GM12878 (cell line): Measurements from ENCODE around the gene ZDHHC18. TPM values are rescaled to one million over a fixed set of nuclear protein-coding genes. Genes with fewer than 3 reads are reported as not detected.

ENCODE experiments used
- ATAC-seq: fragments of 200-7000 bp; cut with Tn5 transposase; 3 replicates; pipeline ENCODE4 v1.9.1; 2020; ENCODE audit warnings: mild to moderate bottlenecking, moderate library complexity
- BruUV-seq: library from RNA; stranded (reverse); fragments of 400-500 nt; replicated peaks from 2 replicates; lab custom pipeline; 2021; lab: Mats Ljungman, UMichigan
- CTCF ChIA-PET: fragments of 300-600 bp; sonication (Branson Sonifier 250); formaldehyde crosslinking; extraction: SDS; loops from one replicate; lab custom pipeline; 2021; ENCODE audit warnings: inconsistent platforms; lab: Yijun Ruan, JAX
- POLR2A ChIA-PET: fragments of 350-600 bp; formaldehyde crosslinking; extraction: SDS; loops from one replicate; lab custom pipeline; 2021; ENCODE audit warnings: inconsistent platforms; lab: Charles Lee
- RAD21 ChIA-PET: fragments of 300-600 bp; sonication (Branson Sonifier 250); formaldehyde crosslinking; loops from one replicate; lab custom pipeline; 2023; ENCODE audit warnings: antibody characterized with exemption; ENCODE audit not compliant: unreplicated experiment; lab: Charles Lee
- SMC1A ChIA-PET: fragments of 300-600 bp; sonication (Branson Sonifier 250); formaldehyde crosslinking; loops from one replicate; lab custom pipeline; 2023; ENCODE audit not compliant: unreplicated experiment, uncharacterized antibody; lab: Charles Lee
- DNase-seq: peaks from one replicate; pipeline ENCODE4 v3.0.0-alpha.2; 2011; ENCODE audit warnings: low read depth, low spot score
- FAIRE-seq: peaks from 3 replicates; lab custom pipeline; 2011; peaks lifted over from hg19 to GRCh38; lab: Jason Lieb, UNC
- H2AFZ ChIP-seq: 2 replicates; pipeline ENCODE4 v1.6.0; 2011; ENCODE audit warnings: low read depth, low read length, control low read depth; ENCODE audit not compliant: control insufficient read depth
- H3K27ac ChIP-seq: 2 replicates; pipeline ENCODE4 v1.5.1; 2011; ENCODE audit warnings: control low read depth; ENCODE audit not compliant: control insufficient read depth, insufficient read depth
- H3K27me3 ChIP-seq, 2 experiments: replicated peaks in 1 of 2; 2 replicates each; pipeline versions ENCODE4 v1.6.0 to v1.6.1; 2011; ENCODE audit warnings: low read length in 1 of 2; ENCODE audit not compliant: control insufficient read depth in 2 of 2, insufficient read depth in 2 of 2
- H3K36me3 ChIP-seq, 2 experiments: 2 replicates each; pipeline ENCODE4 v1.5.1; 2011; ENCODE audit warnings: low read length in 1 of 2; ENCODE audit not compliant: control insufficient read depth in 2 of 2, insufficient read depth in 2 of 2
- H3K4me1 ChIP-seq: 2 replicates; pipeline ENCODE4 v1.6.1; 2011; ENCODE audit warnings: mild to moderate bottlenecking, low read length, moderate library complexity, mixed read lengths; ENCODE audit not compliant: control insufficient read depth, insufficient read depth
- H3K4me2 ChIP-seq: 2 replicates; pipeline ENCODE4 v1.6.0; 2011; ENCODE audit warnings: control low read depth; ENCODE audit not compliant: control insufficient read depth, insufficient read depth
- H3K4me3 ChIP-seq: fragments of 200-600 bp; sonication (generic); 2 replicates; pipeline ENCODE4 v1.5.1; 2016
- H3K79me2 ChIP-seq: 2 replicates; pipeline ENCODE4 v1.6.0; 2011; ENCODE audit warnings: low read length; ENCODE audit not compliant: control insufficient read depth, insufficient read depth
- H3K9ac ChIP-seq: 2 replicates; pipeline ENCODE4 v1.8.0; 2011; ENCODE audit warnings: low read length, control low read depth, mixed read lengths; ENCODE audit not compliant: control insufficient read depth, insufficient read depth
- H3K9me3 ChIP-seq: replicated peaks from 3 replicates; pipeline ENCODE4 v1.5.1; 2011; ENCODE audit warnings: mild to moderate bottlenecking, low read length; ENCODE audit not compliant: control insufficient read depth, insufficient read depth
- H4K20me1 ChIP-seq: 2 replicates; pipeline ENCODE4 v1.6.0; 2011; ENCODE audit not compliant: control insufficient read depth, insufficient read depth
- FOXK2 ChIP-seq: fragments of 450-650 bp; IDR thresholded peaks from 2 replicates; pipeline ENCODE4 v1.6.1; 2017; ENCODE audit warnings: mild to moderate bottlenecking, moderate library complexity
- HDGF ChIP-seq: fragments of 450-650 bp; IDR thresholded peaks from 2 replicates; pipeline ENCODE4 v1.6.1; 2016; ENCODE audit warnings: antibody characterized with exemption
- MAX ChIP-seq: IDR thresholded peaks from 2 replicates; pipeline ENCODE4 v1.6.1; 2012; ENCODE audit warnings: low read depth, low read length, improper control_type of control experiment
- MYB ChIP-seq: fragments of 150-350 bp; IDR thresholded peaks from 2 replicates; pipeline ENCODE4 v1.6.1; 2014; ENCODE audit warnings: mild to moderate bottlenecking, low read depth, low read length, borderline replicate concordance
- SUZ12 ChIP-seq: fragments of 200-600 bp; sonication (generic); IDR thresholded peaks from one replicate; pipeline ENCODE4 v1.6.1; 2018; ENCODE audit warnings: antibody characterized with exemption, mild to moderate bottlenecking; ENCODE audit not compliant: unreplicated experiment
- TAF1 ChIP-seq: IDR thresholded peaks from 2 replicates; pipeline ENCODE4 v1.6.1; 2011; ENCODE audit warnings: mild to moderate bottlenecking, low read depth, low read length, borderline replicate concordance
- TCF3 ChIP-seq: IDR thresholded peaks from 2 replicates; pipeline ENCODE4 v1.6.1; 2012; ENCODE audit warnings: low read depth, mild to moderate bottlenecking, low read length, borderline replicate concordance; ENCODE audit not compliant: insufficient read depth
- USF1 ChIP-seq: IDR thresholded peaks from 2 replicates; pipeline ENCODE4 v1.6.1; 2011; ENCODE audit warnings: borderline replicate concordance, low read depth, mild to moderate bottlenecking, moderate library complexity, mixed read lengths, low read length; ENCODE audit not compliant: insufficient read depth; ENCODE audit errors: extremely low read length
- WRNIP1 ChIP-seq: IDR thresholded peaks from 2 replicates; pipeline ENCODE4 v1.6.1; 2011; ENCODE audit warnings: low read depth, low read length, improper control_type of control experiment, borderline replicate concordance
- WGBS: methylation state at CpG from one replicate; pipeline ENCODE4 v1.1.6; 2016; ENCODE audit warnings: low lambda C conversion rate; ENCODE audit not compliant: insufficient replicate concordance, insufficient coverage; ENCODE audit errors: missing lambda C conversion rate; 5-methylcytosine and 5-hydroxymethylcytosine counted together
- in situ Hi-C: fragments of 300-500 bp; cut with MboI; formaldehyde crosslinking; loops from 9 replicates; pipeline ENCODE4 v1.14.3; 2018; ENCODE audit warnings: mixed read lengths
- intact Hi-C: fragments of 100-400 bp; cut with micrococcal nuclease; formaldehyde crosslinking; loops from one replicate; pipeline ENCODE4 v1.14.2; 2022; ENCODE audit not compliant: unreplicated experiment
- polyA plus RNA-seq, 11 experiments: library from polyadenylated mRNA; depleted of rRNA in 4 of 11; unstranded in 6 of 11; stranded (reverse) in 5 of 11; fragments of >200 nt; fragmentation: Nextera tagmentation in 4 of 11; fragmentation: Illumina TruSeq in 1 of 11; extraction: Ambion mirVana in 4 of 11; extraction: Trizol in 1 of 11; gene quantifications; 1 replicate in 1 of 11; 2 replicates in 10 of 11; pipeline versions ENCODE4 v1.2.1 to v1.2.3, GENCODE V29; 2011 to 2016; ENCODE audit warnings: inconsistent platforms in 2 of 11, missing spikeins in 2 of 11, low read depth in 1 of 11
- total RNA-seq, 4 experiments: library from RNA; depleted of rRNA in 3 of 4; stranded (reverse); fragments of >200 nt in 3 of 4; fragmentation: Illumina TruSeq in 1 of 4; extraction: Trizol in 1 of 4; gene quantifications; 2 replicates each; pipeline versions ENCODE4 v1.2.1 to v1.2.3, GENCODE V29; 2013 to 2021
- TF ChIP-seq, protein P1 (sequence below): IDR thresholded peaks from 2 replicates; pipeline ENCODE4 v1.6.1; 2012; ENCODE audit warnings: low read depth, low read length, improper control_type of control experiment
- TF ChIP-seq, protein P2 (sequence below): IDR thresholded peaks from 2 replicates; pipeline ENCODE4 v1.6.1; 2011; ENCODE audit warnings: mild to moderate bottlenecking, low read depth, low read length, moderate library complexity; ENCODE audit not compliant: insufficient replicate concordance

The ZDHHC18 gene
- total and polyA plus RNA-seq, 10 of the 15 experiments (the other 5 are each of a cell fraction or from before 2014, with no cell fraction given), result 0.40 to 81.2 (median 21.3) TPM

- TF ChIP-seq, protein P1, sequence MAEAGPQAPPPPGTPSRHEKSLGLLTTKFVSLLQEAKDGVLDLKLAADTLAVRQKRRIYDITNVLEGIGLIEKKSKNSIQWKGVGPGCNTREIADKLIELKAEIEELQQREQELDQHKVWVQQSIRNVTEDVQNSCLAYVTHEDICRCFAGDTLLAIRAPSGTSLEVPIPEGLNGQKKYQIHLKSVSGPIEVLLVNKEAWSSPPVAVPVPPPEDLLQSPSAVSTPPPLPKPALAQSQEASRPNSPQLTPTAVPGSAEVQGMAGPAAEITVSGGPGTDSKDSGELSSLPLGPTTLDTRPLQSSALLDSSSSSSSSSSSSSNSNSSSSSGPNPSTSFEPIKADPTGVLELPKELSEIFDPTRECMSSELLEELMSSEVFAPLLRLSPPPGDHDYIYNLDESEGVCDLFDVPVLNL, result no peak
Measured at GRCh38 chr1:26794391-26794790, 32.1 kb upstream of the ZDHHC18 start (continued).

- ChIA-PET RAD21 (interaction anchor here (1.2 to 1.9 kb wide), 2 partner anchors 96 to 120 kb away, joined by 3 to 4 read pairs; no protein-coding TSS in a partner anchor), POLR2A (interaction anchor here (1.2 kb wide), 1 partner anchor 10 kb away, joined by 4 read pairs; the partner anchor contains the start of gene PIGV), CTCF (interaction anchor here (0.7 to 2.1 kb wide), 7 partner anchors 13 to 298 kb away, joined by 3 to 5 read pairs (median 4); no protein-coding TSS in a partner anchor), SMC1A (interaction anchor here (0.6 to 4.1 kb wide), 4 partner anchors 7 to 196 kb away, joined by 3 to 47 read pairs (median 4); partner anchors contain the start of gene PIGV)
- H3K4me1 ChIP-seq, result peaks cover 11% of the 10 kb centered on the region
- no peak overlapping the region for H3K27ac ChIP-seq
- intact Hi-C loops, result no loop called here
- H3K4me3 ChIP-seq, result no peak overlapping the region
- in situ Hi-C loops, result no loop called here
- 94% methylated on average over 2 of the region's 2 CpGs for WGBS
- TF ChIP-seq TCF3 (no peak), TAF1 (no peak), MAX (no peak), SUZ12 (no peak), MYB (no peak), FOXK2 (no peak), USF1 (no peak), HDGF (no peak), WRNIP1 (no peak)
- TF ChIP-seq, protein P2, sequence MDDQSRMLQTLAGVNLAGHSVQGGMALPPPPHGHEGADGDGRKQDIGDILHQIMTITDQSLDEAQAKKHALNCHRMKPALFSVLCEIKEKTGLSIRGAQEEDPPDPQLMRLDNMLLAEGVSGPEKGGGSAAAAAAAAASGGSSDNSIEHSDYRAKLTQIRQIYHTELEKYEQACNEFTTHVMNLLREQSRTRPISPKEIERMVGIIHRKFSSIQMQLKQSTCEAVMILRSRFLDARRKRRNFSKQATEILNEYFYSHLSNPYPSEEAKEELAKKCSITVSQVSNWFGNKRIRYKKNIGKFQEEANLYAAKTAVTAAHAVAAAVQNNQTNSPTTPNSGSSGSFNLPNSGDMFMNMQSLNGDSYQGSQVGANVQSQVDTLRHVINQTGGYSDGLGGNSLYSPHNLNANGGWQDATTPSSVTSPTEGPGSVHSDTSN, result no peak
- no peaks in the 10 kb centered on the region for H3K79me2 ChIP-seq
- no peak overlapping the region for H2AFZ ChIP-seq
- H3K4me2 ChIP-seq, result no peak overlapping the region
- no peak for FAIRE-seq
- no peaks in the 10 kb centered on the region for H4K20me1 ChIP-seq
- no peak for ATAC-seq
- H3K27me3 ChIP-seq, result no peaks in the 10 kb centered on the region
- no peak for DNase-seq
- H3K9me3 ChIP-seq, result no peaks in the 10 kb centered on the region
- H3K36me3 ChIP-seq, result peaks cover 2% of the 10 kb centered on the region in 2 experiments; a peak in 3 of 4 replicates
- no TSS peak for BruUV-seq
- no peak overlapping the region for H3K9ac ChIP-seq
Measured at GRCh38 chr1:26797627-26798026, 28.9 kb upstream of the ZDHHC18 start.
